GM19463 (cell line): ENCODE measurements around the gene DMRTA1.
"Not testable (repeated sequence)": the region's sequence is repeated elsewhere in the genome, so short reads cannot be mapped to it uniquely, and the experiment has no call there.

ENCODE experiments used
- ATAC-seq: cut with Tn5 transposase; IDR thresholded peaks from one replicate; pipeline ENCODE4 v1.9.1; 2021; ENCODE audit warnings: mild to moderate bottlenecking, moderate library complexity; ENCODE audit not compliant: unreplicated experiment

Gene DMRTA1, protein sequence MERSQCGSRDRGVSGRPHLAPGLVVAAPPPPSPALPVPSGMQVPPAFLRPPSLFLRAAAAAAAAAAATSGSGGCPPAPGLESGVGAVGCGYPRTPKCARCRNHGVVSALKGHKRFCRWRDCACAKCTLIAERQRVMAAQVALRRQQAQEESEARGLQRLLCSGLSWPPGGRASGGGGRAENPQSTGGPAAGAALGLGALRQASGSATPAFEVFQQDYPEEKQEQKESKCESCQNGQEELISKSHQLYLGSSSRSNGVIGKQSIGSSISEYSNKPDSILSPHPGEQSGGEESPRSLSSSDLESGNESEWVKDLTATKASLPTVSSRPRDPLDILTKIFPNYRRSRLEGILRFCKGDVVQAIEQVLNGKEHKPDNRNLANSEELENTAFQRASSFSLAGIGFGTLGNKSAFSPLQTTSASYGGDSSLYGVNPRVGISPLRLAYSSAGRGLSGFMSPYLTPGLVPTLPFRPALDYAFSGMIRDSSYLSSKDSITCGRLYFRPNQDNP

DNA sequence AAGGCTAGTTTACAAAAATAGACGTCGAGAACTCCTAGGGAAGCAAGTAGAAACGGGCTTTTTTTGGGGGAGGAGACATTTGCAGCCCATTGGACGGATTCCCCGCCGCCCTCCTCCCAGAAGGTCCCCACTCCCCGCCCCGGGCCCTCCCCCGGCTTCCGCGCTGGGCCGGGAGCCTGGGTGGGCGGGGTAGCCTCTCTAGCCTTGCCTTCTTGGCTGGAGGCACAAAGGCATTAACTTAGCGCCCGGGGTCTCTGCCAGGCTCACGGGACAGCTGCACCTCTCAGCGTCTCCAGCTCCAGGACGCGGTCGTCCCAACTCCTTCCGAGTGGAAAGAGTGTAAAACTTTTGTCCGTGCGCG lies at the start of gene DMRTA1:
Gene DMRTA1 (plus strand): TSS at position 236 of the 361 bp plus-strand sequence. CDS start 242 bp downstream, outside the sequence.
- ATAC-seq = peak; percentile 35

DNA sequence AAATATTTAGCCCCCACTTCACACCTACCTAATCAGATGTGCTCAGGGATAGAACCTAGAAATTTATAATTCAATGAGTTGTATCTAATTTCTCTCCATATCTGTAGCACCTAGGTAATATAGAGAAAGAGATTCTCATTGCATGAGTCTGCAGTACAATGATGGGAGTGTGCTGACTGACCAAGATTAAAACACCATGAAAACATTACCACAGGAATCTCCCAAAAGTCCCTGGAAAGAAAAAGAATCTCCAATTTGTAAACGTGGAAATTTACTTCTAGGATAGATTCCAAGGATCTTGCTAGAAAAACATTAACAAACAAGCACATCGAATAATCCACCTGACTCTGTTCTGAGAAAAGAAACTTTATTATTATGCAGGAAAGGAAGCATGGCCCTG lies 45.0 kb upstream of the DMRTA1 start:
- no peak for ATAC-seq

DNA sequence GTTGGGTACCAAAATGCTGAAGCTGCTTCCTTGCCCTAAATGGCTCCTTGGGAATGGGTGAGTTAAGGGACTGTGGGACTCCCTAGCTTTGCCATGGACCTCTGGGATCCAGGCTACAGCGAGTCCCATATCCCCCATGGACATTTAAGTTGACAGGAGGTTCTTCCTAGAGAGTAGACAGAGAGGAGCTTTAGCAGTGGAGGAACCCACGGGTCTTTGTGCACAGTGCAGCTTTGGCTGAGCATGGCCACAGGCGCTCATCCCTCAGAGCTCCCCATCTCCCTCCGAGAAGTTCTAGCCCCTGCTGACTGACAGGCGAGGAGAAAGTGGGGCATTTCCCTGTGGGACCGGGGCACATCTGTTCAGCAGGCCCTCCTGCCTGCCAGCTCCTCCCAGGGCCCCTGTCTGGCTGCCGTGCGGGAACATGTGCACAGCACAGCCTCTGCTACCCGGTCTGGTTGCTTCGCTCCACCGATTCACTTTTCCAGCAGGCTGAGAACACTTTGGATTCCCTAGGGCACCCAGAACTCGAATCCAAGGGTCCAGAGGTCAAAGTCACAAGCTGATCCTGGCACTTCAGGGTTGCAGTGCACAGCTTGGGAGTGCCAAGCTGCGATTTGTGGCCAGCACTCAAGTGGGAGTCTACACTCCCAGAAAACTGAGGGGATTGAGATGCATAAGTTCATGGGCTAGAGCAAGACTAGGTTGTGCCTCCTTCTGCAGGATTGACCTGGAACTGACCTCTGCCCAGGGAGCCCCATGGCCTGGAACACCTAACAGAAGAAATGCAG lies 40.6 kb upstream of the DMRTA1 start:
- ATAC-seq = no peak

DNA sequence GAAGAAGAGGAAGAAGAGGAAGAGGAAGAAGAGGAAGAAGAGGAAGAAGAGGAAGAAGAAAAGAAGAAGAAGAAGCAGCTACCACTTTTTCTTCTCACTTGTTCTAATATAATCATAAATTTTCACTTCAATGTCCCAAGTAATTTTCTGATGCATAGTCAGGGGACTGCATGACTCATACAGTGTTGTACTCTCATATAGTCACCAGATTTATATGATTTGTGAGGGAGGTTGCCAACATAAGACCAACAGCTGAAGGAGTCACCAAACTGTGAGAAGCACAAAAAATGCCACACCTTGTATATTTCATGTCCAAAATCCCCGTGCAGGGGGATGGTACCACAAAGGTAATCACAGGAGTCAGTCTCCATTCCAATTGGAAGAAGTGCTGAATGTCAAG lies 32.7 kb upstream of the DMRTA1 start:
- ATAC-seq = no peak

DNA sequence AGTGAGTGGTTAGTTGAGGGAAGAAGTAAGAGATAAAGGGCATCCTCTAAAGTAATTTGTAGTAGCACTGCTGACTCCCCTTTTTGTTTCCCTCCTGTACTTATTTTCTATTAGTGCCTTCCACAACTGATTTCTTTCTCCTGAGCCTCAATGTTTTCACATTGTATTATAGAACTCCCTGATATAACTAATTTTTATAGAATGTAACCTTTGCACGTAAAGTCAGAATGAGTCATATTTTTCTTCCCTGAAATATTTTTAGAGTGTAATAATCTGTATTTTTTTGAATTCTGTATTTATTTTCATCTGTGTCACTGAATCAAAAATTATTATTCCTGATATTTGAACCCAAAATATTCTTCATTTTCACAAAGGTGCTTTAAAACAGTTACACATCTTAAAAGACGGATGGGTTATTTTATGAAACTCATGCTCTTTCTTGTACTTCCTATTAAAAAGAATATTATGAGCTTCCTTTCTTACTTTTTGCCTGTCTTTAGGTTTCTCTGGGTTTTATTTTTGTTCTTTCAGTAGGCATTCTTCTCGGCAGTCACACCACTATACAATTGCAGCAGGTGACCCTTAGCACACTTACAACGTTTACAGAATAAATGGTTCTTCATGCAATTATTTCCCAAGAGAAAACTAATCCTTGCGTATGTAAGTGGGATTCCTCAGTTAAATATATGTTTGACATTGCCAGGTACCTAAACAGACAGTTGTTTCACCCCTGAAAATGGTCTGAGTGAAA lies 30.5 kb upstream of the DMRTA1 start:
- no peak for ATAC-seq

DNA sequence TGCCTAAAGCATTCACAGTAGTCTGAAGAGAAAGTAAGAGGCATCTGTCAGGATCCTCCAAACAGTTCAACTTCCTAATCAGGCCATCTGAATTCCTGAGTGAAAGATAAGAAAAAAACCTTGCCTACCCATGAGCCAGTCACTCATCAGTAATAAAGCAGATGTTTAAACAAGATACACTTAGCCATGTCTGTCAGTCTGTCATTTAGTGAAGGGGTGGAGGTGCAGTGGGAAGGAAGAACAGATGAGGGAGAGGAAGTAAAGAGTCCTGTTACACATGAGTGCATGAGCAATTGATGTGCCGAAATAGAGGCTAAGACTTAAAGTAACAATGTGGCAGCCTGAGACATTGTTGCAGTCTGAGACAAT lies 29.9 kb upstream of the DMRTA1 start:
- ATAC-seq = no peak

DNA sequence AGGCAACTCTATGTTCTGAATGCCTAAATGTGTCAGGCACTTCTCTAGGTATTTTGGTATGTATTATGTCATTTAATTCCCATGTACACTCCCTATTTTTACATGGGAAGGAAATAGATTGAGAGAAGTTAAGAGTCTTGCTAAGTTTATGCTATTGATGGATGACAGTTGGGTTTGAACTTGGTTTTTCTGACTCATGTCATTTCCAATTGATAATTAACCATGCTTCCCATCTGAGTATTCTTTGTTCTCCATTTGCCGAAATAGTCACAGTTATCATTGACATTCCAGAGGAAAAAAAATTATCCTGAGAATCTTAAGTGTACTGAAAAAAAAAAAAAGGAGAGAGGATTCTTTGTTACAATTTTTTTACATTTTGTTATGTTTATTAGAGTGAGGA lies 23.1 kb upstream of the DMRTA1 start:
- no peak for ATAC-seq

DNA sequence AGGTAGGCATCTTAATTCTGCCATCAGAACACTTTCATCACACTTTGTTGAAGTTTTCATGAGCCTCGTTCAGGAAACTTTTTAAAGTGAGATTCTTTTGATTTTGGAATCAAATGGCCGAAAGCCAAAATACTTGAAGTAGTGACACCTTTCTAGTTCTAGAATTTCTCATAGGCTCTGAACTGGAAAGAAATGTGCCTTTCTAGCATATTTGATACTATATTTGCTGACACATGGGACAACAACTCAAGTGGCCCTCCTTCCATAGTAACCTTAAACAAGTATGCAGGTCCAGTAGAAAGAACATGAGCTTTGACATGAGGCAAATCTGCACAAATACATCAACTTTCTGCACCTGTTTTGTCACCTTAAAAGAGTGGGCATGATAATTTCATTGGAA lies 22.0 kb upstream of the DMRTA1 start:
- no peak for ATAC-seq

DNA sequence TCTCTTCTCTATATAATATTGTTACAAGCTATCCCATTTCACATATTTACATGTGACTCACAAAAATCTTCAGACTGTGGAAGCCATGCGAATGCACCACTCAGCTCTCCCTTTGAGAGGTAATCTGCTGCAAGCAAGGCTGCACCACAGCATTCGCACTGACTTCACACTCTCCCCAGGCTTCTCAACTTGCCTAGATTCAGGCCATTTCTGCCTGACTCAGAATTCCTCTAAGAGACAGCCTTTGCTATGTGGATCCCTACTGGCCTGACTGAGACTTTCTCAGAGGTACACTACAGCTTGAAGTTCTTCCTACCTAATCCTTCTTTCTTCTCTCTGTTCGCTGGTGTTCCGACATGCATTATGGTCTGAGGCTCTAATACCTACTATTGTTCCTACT lies 21.1 kb upstream of the DMRTA1 start:
- ATAC-seq = no peak

DNA sequence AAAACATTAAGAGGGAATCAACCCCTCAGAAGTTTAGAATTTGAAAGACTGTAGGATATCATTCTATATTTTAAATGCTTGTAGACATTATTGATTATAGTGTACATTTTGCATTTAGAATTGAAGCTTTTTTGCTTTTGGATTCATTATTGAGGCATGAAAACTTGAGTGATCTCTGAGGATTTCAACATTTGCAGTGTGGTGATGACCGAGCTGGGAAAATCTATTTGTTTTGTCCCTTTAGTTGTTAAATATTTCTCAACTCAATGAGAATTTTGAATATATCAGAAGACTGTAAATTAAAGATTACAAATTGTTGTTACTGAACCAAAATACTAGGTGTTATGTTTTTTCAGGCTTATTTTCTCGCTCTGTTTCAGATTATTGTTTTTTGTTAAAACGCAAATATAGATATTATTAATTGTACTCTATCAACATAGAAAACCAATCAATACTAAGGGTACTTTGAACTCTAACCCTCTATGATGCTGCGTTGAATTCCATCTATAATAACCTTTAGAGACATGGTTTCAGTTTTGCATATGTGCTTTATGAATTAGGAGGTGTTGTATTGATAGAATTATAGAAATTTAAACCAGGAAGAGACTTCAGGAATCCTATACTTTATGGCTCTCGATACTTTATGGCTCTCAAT lies 19.3 kb upstream of the DMRTA1 start:
- ATAC-seq = no peak

DNA sequence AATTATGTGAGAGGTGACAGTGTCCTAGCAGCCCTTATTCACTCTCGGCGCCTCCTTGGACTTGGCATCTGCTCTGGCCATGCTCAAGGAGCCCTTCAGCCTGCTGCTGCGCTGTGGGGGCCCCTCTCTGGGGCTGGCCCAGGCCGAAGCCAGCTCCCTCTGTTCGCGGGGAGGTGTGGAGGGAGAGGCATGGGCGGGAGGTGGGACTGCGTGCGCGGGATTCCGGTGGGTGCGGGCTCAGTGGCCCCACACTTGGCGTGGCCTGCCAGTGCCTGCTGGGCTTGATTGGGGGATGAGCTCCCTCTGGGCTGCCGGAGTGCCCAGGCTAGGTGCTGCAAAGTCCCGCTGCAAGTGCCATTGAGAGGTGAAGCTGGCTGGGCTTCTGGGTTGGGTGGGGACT lies 12.9 kb upstream of the DMRTA1 start:
- no peak for ATAC-seq

DNA sequence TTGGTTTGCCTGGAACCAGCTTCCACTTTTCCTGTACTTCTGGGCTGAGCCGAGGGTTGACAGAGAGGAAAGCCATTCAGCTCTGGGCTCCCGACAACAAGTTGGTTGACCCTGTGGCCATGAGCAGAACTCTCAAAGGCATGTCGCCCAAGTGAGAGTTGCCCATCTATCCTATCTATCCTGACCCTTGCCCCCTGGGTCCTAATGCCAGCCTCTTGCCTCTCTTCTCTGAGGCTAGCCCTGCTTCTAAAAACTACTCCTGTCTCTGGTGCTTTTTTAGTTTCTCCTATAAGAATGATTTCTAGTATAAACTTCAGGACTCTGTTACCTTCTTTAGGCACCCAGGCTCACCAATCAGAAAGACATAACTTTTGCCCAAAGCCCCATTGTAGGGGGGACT lies 11.4 kb upstream of the DMRTA1 start:
- not testable (repeated sequence) for ATAC-seq

DNA sequence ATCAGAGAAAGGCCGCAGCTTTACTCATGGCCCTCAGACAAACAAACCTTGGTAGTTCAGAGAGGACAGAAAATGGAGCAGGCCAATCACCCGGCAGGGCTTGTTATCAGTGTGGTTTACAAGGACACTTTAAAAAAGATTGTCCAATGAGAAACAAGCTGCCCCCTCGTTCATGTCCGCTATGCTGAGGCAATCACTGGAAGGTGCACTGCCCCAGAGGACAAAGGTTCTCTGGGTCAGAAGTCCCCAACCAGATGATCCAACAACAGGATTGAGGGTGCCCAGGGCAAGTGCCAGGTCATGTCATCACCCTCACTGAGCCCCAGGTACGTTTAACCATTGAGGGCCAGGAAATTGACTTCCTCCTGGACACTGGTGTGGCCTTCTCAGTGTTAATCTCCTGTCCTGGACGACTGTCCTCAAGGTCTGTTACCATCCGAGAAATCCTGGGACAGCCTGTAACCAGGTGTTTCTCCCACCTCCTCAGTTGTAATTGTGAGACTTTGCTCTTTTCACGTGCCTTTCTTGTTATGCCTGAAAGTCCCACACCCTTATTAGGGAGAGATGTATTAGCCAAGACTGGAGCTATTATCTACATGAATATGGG lies 9.1 kb upstream of the DMRTA1 start:
- not testable (repeated sequence) for ATAC-seq

DNA sequence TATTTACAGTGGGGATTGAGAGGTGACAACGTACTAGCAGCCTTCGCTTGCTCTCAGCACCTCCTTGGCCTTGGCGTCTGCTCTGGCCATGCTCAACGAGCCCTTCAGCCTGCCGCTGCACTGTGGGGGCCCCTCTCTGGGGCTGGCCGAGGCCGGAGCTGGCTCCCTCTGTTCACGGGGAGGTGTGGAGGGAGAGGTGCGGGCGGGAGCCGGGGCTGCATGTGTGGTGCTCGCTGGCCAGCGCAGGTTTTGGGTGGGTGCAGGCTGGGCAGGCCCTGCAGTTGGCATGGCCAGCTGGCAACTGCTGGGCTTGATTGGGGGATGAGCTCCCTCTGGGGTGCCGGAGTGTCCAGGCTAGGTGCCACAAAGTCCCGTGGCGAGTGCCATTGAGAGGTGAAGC lies 5.8 kb upstream of the DMRTA1 start:
- no peak for ATAC-seq

DNA sequence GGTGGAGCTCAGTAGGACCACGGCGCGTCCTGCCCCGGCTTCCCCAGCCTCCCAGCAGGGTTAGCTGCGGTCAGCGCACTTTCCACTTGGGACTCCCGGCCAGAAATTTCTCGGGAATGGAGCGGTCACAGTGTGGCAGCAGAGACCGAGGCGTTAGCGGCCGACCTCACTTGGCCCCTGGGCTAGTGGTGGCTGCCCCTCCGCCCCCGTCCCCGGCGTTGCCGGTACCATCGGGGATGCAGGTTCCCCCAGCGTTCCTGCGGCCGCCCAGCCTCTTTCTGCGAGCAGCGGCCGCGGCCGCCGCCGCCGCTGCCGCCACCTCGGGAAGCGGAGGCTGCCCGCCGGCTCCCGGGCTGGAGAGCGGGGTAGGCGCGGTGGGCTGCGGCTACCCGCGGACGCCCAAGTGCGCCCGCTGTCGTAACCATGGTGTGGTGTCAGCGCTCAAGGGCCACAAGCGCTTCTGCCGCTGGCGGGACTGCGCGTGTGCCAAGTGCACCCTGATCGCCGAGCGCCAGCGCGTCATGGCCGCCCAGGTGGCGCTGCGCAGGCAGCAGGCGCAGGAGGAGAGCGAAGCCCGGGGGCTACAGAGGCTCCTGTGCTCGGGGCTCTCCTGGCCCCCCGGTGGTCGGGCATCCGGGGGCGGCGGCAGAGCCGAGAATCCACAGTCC lies 460 bp downstream of the DMRTA1 start:
- peak; percentile 78 for ATAC-seq

DNA sequence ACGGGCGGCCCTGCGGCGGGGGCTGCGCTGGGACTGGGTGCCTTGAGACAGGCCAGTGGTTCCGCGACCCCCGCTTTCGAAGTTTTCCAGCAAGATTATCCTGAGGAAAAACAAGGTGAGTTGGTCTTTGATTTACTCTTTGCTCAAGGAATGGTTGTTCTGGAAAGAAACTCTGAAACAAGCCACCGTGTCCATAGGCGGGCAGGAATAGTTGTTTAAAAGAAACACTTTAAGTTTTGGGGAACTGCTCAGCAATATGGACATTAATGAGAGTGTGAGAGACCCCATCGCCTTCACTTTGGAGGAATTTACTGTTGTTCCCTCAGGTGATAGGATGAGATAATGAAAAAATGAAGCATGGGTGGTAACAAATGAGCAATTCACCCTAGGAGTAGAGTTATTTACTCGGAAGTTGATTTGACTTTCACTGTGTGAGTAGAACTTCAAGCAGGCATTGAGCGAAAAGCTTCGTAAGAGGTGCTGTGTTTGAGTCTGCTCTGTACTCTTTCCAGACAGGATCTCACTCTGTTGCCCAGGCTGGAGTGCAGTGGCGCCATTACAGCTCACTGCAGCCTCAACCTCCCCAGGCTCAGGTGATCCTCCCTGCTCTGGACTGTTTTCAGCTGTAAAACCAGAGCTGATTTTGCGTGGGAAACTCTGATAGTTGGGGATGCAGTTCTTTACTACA lies 1.1 kb downstream of the DMRTA1 start:
- no peak for ATAC-seq

DNA sequence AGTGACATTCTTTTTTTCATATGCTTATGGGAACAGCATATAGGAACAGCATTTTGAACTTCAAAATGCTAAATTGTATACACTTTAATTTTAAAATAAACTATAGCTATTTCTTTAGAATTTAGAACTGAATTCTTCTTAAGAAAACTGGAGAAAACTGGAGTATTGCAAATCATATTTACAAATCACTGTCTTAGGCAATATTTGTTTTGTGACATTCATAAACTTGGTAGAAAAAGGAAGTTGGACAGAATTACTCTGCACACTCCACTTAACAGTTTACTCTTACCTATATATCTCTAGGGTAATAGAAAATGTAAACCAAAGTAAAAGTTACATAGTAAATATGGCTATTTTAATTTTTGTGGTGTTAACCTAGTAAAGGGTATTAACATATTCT lies 3.1 kb downstream of the DMRTA1 start:
- no peak for ATAC-seq

DNA sequence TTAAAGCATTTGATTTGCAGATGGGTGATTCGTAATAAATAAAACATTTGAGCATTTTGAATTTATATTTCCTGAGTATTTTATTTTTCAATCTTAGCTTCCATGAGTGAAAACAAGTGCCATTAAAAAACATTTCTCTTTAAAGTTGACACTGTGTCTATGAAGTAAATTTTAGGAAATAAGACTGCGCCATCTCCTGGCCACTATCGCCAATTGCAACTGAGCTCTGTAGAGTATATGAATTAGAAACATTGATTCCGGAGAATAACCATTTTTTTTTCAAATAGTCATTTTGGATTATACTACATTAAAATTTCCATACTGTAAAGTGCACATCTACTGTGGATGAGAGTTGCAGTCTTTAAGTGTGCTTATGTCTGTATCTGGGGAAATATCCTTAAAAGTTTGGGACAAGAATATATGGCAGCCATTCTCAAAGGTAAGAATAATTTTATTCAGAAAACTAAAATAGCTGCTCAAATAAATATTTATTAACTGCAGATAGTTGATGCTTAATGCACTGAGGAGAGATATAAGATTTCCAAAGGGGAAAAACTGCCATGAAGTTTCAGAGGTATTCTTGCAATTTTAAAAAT lies 5.9 kb downstream of the DMRTA1 start:
- no peak for ATAC-seq

DNA sequence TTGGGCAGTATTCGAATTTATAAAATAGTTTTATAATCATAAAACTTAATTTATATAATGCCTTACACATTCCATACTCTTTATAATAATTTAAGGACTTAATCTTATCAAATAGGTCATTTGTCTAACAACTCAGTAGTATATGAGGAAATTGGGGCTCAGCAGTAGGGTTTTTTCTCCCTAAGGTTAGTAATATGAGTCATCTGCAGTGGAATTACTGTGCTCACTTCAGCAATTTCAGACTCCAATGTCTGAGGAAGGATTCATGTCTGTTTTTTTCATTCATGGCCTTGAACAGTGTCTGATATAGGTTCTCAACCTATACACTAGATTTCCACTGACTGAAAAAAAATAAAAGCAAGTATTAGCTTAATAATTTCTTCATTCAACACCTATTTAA lies 7.4 kb downstream of the DMRTA1 start:
- ATAC-seq = no peak
